Uterus (tissue), 4 donors: ENCODE results near the gene SLC7A1. TPM values are rescaled to one million over a fixed set of nuclear protein-coding genes. Genes with fewer than 3 reads are reported as not detected.

Experiments
- DNase-seq, 2 donors: peaks; one replicate each; pipeline ENCODE4 v3.0.0-alpha.2; 2019 to 2020
- H3K27ac ChIP-seq, 2 donors: fragments of 200-600 bp; sonication (generic); 1 replicate in 1 of 2; 2 replicates in 1 of 2; pipeline ENCODE4 v1.5.1; 2016 to 2018
- H3K27me3 ChIP-seq, 2 donors: fragments of 200-600 bp; sonication (generic); one replicate each; pipeline ENCODE4 v1.5.1; 2018 to 2019; ENCODE audit warnings: control low read depth in 1 of 2
- H3K36me3 ChIP-seq, 2 donors: fragments of 200-600 bp; sonication (generic); one replicate each; pipeline ENCODE4 v1.5.1; 2019; ENCODE audit warnings: control low read depth in 1 of 2
- H3K4me1 ChIP-seq, 2 donors: fragments of 200-600 bp; sonication (generic); one replicate each; pipeline ENCODE4 v1.5.1; 2018 to 2019; ENCODE audit warnings: control low read depth in 1 of 2
- H3K4me3 ChIP-seq, 2 donors: fragments of 200-600 bp; sonication (generic); 1 replicate in 1 of 2; 2 replicates in 1 of 2; pipeline ENCODE4 v1.5.1; 2018 to 2019; ENCODE audit warnings: mild to moderate bottlenecking in 1 of 2
- H3K9me3 ChIP-seq, 2 donors: fragments of 200-600 bp; sonication (generic); one replicate each; pipeline ENCODE4 v1.5.1; 2019; ENCODE audit warnings: control low read depth in 1 of 2
- CTCF ChIP-seq, 4 experiments: fragments of 200-600 bp in 2 of 4; fragments of 450-650 bp in 2 of 4; sonication (generic) in 2 of 4; IDR thresholded peaks; one replicate each; pipeline ENCODE4 v1.5.1; 2016 to 2019; ENCODE audit warnings: antibody characterized with exemption in 4 of 4, mild to moderate bottlenecking in 2 of 4, moderate library complexity in 1 of 4
- POLR2A ChIP-seq, 2 donors: fragments of 450-650 bp; IDR thresholded peaks; one replicate each; pipeline ENCODE4 v1.6.1; 2016; ENCODE audit warnings: antibody characterized with exemption in 2 of 2, mild to moderate bottlenecking in 1 of 2, moderate library complexity in 1 of 2
- intact Hi-C: fragments of 100-400 bp; cut with DNase I; formaldehyde crosslinking; loops from one replicate; pipeline ENCODE4 v1.15.1; 2023; ENCODE audit warnings: low total_unique reads
- total RNA-seq, 4 donors: library from RNA; depleted of rRNA in 3 of 4; stranded (reverse); fragments of >200 nt in 3 of 4; gene quantifications; one replicate each; pipeline versions ENCODE4 v1.1.0 to v1.2.4, GENCODE V29; 2014 to 2023
- donor health status: DM: yes; HTN: yes; CAD: no.

SLC7A1 gene
- total RNA-seq, 4 donors from 2014 or later: 4.1 to 39.0 (median 10.8) TPM

GRCh38 chr13:29505511-29505910 is 90.0 kb downstream of the SLC7A1 start:
- no peaks in the 10 kb centered on the region for H3K27me3 ChIP-seq
- H3K4me1 ChIP-seq: peaks cover 3 to 5% of the 10 kb centered on the region in 2 donors
- intact Hi-C loops: no loop called here

GRCh38 chr13:29504691-29505090 is 90.8 kb downstream of the SLC7A1 start:
- H3K27me3 ChIP-seq: no peaks in the 10 kb centered on the region
- H3K27ac ChIP-seq: no peak overlapping the region
- H3K36me3 ChIP-seq: no peaks in the 10 kb centered on the region
- peaks cover 3 to 5% of the 10 kb centered on the region in 2 donors for H3K4me1 ChIP-seq
- DNase-seq: no peak
- no peak overlapping the region for H3K4me3 ChIP-seq
- TF ChIP-seq POLR2A (IDR thresholded peaks at IDR 0.05): no peak
- TF ChIP-seq CTCF (IDR thresholded peaks at IDR 0.05): no peak
- H3K9me3 ChIP-seq: no peaks in the 10 kb centered on the region
- intact Hi-C loops: no loop called here

More at GRCh38 chr13:29505511-29505910, 90.0 kb downstream of the SLC7A1 start:
- H3K4me3 ChIP-seq: no peak overlapping the region
- no peaks in the 10 kb centered on the region for H3K36me3 ChIP-seq
- H3K9me3 ChIP-seq: no peaks in the 10 kb centered on the region
- no peak overlapping the region for H3K27ac ChIP-seq
- TF ChIP-seq POLR2A (IDR thresholded peaks at IDR 0.05): no peak
- no peak for TF ChIP-seq CTCF (IDR thresholded peaks at IDR 0.05)
- no peak for DNase-seq

- H3K36me3 ChIP-seq: no peaks in the 10 kb centered on the region
- no peaks in the 10 kb centered on the region for H3K9me3 ChIP-seq
- TF ChIP-seq CTCF (IDR thresholded peaks at IDR 0.05): no peak
- TF ChIP-seq POLR2A (IDR thresholded peaks at IDR 0.05): no peak
- intact Hi-C loops: no loop called here
- H3K27ac ChIP-seq: no peak overlapping the region
- peaks cover under 1 to 3% of the 10 kb centered on the region in 2 donors for H3K4me1 ChIP-seq
- DNase-seq: no peak
- no peaks in the 10 kb centered on the region for H3K27me3 ChIP-seq
- H3K4me3 ChIP-seq: no peak overlapping the region
These were observed 92.2 kb downstream of the SLC7A1 start for GRCh38 chr13:29503041-29503837.

- TF ChIP-seq CTCF (IDR thresholded peaks at IDR 0.05) (no peak), POLR2A (IDR thresholded peaks at IDR 0.05) (no peak)
- Histone ChIP-seq H3K27ac (no peak overlapping the region), H3K4me1 (peaks cover 0 to 3% of the 10 kb centered on the region in 2 donors), H3K4me3 (no peak overlapping the region), H3K9me3 (no peaks in the 10 kb centered on the region), H3K36me3 (no peaks in the 10 kb centered on the region), H3K27me3 (no peaks in the 10 kb centered on the region)
- intact Hi-C loops: no loop called here
- no peak for DNase-seq
These were observed 93.0 kb downstream of the SLC7A1 start for GRCh38 chr13:29502391-29503008.

GRCh38 chr13:29501674-29502073 is 93.8 kb downstream of the SLC7A1 start:
- H3K4me1 ChIP-seq: peaks cover 0 to 1% of the 10 kb centered on the region in 2 donors
- H3K27me3 ChIP-seq: no peaks in the 10 kb centered on the region
- no peak for TF ChIP-seq CTCF (IDR thresholded peaks at IDR 0.05)
- no peak for TF ChIP-seq POLR2A (IDR thresholded peaks at IDR 0.05)
- intact Hi-C loops: no loop called here
- no peaks in the 10 kb centered on the region for H3K36me3 ChIP-seq
- DNase-seq: no peak
- no peak overlapping the region for H3K4me3 ChIP-seq
- no peaks in the 10 kb centered on the region for H3K9me3 ChIP-seq
- H3K27ac ChIP-seq: no peak overlapping the region
